Lower lobe of right lung (tissue), 2 donors: ENCODE measurements around the gene ARSG. TPM values are rescaled to one million over a fixed set of nuclear protein-coding genes. Genes with fewer than 3 reads are reported as not detected.
"Not testable (repeated sequence)": the region's sequence is repeated elsewhere in the genome, so short reads cannot be mapped to it uniquely, and the experiment has no call there.

Experiments used
- ATAC-seq, 2 donors: fragments of 200-7000 bp; cut with Tn5 transposase; one replicate each; pipeline ENCODE4 v1.9.1; 2020 to 2022; ENCODE audit warnings: mild to moderate bottlenecking in 2 of 2, moderate library complexity in 2 of 2
- DNase-seq: peaks from one replicate; pipeline ENCODE4 v3.0.0-alpha.2; 2020
- H3K27ac ChIP-seq: fragments of 200-600 bp; one replicate; pipeline ENCODE4 v1.8.0; 2022
- H3K27me3 ChIP-seq: fragments of 200-600 bp; one replicate; pipeline ENCODE4 v1.8.0; 2022; ENCODE audit warnings: low read depth
- H3K36me3 ChIP-seq: fragments of 200-600 bp; one replicate; pipeline ENCODE4 v1.8.0; 2022; ENCODE audit warnings: mild to moderate bottlenecking
- H3K4me1 ChIP-seq: fragments of 200-600 bp; one replicate; pipeline ENCODE4 v1.8.0; 2022
- H3K4me3 ChIP-seq: fragments of 200-600 bp; one replicate; pipeline ENCODE4 v1.8.0; 2022; ENCODE audit warnings: mild to moderate bottlenecking
- H3K9me3 ChIP-seq: fragments of 200-600 bp; one replicate; pipeline ENCODE4 v1.8.0; 2022
- intact Hi-C: fragments of 100-400 bp; cut with DNase I; formaldehyde crosslinking; loops from one replicate; pipeline ENCODE4 v1.11.0; 2022
- total RNA-seq: library from RNA; stranded (reverse); fragmentation: NEBNext Ultra II Directional; extraction: Animal tissue kit (Norgen Biotek cat#: 25700); gene quantifications from one replicate; pipeline ENCODE4 v1.2.1, GENCODE V29; 2021
- TF ChIP-seq, protein P1 (sequence below): fragments of 200-600 bp; IDR thresholded peaks from one replicate; pipeline ENCODE4 v1.8.0; 2022; ENCODE audit warnings: antibody characterized with exemption, mild to moderate bottlenecking
- donor health status: DM: no; HTN: yes; CAD: no; lungs with severe emphysema.

Gene ARSG
- total RNA-seq, 1 donor from 2014 or later, result 4.2 TPM

DNA sequence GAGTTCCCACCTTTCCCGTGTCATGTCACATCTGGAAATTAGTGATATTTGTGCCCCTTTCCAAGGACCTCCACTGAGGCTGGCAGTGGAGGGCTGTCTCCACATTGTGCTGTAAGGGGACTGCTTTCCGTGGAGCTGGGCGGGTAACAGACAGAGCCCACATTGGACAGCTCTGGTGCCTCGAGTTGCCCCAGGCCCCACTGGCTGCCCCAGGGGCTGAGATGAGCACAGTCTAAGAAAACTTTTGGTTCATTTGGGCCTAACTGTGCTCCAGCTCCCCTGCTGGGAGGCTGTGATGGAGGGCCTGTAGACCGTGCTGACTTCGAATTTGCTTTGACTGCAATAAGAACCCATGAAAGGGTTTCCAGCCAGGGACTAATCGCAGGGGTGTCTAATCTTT lies 38.0 kb downstream of the ARSG start:
- intact Hi-C loops, result no loop called here
- H3K27ac ChIP-seq, result no peak overlapping the region
- no peaks in the 10 kb centered on the region for H3K4me1 ChIP-seq
- ATAC-seq (no peak), DNase-seq (no peak)
- H3K27me3 ChIP-seq, result no peaks in the 10 kb centered on the region
- TF ChIP-seq, protein P1, sequence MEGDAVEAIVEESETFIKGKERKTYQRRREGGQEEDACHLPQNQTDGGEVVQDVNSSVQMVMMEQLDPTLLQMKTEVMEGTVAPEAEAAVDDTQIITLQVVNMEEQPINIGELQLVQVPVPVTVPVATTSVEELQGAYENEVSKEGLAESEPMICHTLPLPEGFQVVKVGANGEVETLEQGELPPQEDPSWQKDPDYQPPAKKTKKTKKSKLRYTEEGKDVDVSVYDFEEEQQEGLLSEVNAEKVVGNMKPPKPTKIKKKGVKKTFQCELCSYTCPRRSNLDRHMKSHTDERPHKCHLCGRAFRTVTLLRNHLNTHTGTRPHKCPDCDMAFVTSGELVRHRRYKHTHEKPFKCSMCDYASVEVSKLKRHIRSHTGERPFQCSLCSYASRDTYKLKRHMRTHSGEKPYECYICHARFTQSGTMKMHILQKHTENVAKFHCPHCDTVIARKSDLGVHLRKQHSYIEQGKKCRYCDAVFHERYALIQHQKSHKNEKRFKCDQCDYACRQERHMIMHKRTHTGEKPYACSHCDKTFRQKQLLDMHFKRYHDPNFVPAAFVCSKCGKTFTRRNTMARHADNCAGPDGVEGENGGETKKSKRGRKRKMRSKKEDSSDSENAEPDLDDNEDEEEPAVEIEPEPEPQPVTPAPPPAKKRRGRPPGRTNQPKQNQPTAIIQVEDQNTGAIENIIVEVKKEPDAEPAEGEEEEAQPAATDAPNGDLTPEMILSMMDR, result no peak
- no peaks in the 10 kb centered on the region for H3K36me3 ChIP-seq
- H3K9me3 ChIP-seq, result peaks cover 12% of the 10 kb centered on the region
- H3K4me3 ChIP-seq, result no peak overlapping the region

DNA sequence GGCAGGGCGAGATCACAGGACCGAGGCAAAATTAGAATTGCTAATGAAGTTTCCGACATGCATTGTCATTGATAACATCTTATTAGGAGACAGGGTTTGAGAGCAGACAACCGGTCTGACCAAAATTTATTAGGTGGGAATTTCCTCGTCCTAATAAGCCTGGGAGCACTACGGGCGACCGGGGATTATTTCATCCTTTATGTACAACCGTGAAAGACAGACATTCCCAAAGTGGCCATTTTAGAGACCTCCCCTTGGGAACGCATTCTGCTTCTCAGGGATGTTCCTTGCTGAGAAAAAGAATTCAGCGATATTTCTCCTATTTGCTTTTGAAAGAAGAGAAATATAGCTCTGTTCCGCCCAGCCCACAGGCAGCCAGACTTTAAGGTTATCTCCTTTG lies 40.6 kb downstream of the ARSG start:
- H3K36me3 ChIP-seq, H3K27ac ChIP-seq, DNase-seq, H3K4me3 ChIP-seq, ATAC-seq, H3K27me3 ChIP-seq, H3K4me1 ChIP-seq, intact Hi-C loops: not testable (repeated sequence)
- peaks cover 12% of the 10 kb centered on the region for H3K9me3 ChIP-seq

DNA sequence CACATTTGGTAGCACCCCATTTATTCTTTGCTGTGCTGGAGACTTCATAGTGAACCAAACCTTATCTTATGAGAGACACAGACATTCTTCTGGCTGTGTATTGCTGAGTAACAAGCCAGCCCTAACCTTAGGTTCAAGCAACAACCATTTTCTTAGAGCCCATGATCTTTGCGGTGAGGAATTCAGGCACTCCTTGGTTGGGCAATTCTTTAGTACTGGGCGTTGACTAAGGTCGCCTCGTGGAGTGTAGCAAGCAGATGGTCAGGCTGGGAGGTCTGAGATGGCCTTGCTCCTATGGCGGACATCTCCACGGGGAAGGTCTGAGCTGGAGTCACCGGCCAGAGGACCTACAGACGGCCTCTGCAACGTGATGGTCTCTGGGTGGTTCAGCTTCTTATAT lies 43.1 kb downstream of the ARSG start:
- no peak overlapping the region for H3K4me3 ChIP-seq
- H3K9me3 ChIP-seq, result peaks cover 12% of the 10 kb centered on the region
- TF ChIP-seq, protein P1, result no peak
- no peaks in the 10 kb centered on the region for H3K4me1 ChIP-seq
- H3K27ac ChIP-seq, result no peak overlapping the region
- intact Hi-C loops, result no loop called here
- ATAC-seq, result no peak
- no peaks in the 10 kb centered on the region for H3K27me3 ChIP-seq
- no peak for DNase-seq
- H3K36me3 ChIP-seq, result no peaks in the 10 kb centered on the region

DNA sequence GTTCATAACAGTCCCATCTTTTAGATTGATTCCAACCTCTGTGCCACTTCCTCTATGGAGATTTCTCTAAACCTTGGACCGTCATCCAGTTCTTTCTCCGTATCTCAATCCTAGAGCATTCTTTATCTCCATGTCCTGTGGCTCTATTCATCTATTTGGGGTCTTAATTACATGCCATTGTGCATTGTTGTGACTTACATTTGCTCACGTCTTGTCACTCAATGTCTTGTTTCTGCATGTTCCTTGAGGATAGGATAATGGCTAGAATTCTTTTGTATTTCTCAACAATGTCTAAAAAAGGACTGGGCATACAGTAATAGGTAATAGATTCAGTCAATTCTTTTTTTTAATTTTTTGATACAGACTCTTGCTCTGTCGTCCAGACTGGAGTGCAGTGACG lies 50.2 kb downstream of the ARSG start:
- DNase-seq (no peak), ATAC-seq (no peak)
- TF ChIP-seq, protein P1, result no peak
- Histone ChIP-seq H3K27ac (no peak overlapping the region), H3K27me3 (no peaks in the 10 kb centered on the region), H3K9me3 (no peaks in the 10 kb centered on the region), H3K36me3 (no peaks in the 10 kb centered on the region), H3K4me1 (peaks cover 22% of the 10 kb centered on the region), H3K4me3 (no peak overlapping the region)
- intact Hi-C loops, result no loop called here

DNA sequence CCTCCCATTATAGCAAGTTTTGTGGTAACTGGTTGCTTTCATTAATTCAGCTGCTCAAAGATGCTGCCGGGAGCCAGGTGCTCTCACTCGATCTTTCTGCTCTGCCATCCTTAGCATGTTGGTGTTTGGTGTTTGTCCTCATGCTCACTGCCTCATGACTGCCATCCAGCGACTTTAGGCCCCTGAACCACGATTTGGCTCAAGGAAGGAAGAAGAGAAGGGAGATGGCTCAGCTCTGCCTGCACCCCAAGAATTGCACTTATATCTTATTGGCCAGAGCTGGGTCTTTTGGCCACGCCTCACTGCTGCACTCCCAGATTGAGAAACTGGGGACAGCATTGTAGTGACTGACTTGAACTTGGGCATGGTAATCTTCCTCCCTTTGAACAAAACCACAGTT lies 52.7 kb downstream of the ARSG start:
- Histone ChIP-seq H3K4me3 (no peak overlapping the region), H3K36me3 (no peaks in the 10 kb centered on the region), H3K4me1 (peaks cover 30% of the 10 kb centered on the region), H3K27ac (no peak overlapping the region), H3K27me3 (no peaks in the 10 kb centered on the region), H3K9me3 (no peaks in the 10 kb centered on the region)
- intact Hi-C loops, result no loop called here
- TF ChIP-seq, protein P1, result no peak
- ATAC-seq (no peak), DNase-seq (no peak)

DNA sequence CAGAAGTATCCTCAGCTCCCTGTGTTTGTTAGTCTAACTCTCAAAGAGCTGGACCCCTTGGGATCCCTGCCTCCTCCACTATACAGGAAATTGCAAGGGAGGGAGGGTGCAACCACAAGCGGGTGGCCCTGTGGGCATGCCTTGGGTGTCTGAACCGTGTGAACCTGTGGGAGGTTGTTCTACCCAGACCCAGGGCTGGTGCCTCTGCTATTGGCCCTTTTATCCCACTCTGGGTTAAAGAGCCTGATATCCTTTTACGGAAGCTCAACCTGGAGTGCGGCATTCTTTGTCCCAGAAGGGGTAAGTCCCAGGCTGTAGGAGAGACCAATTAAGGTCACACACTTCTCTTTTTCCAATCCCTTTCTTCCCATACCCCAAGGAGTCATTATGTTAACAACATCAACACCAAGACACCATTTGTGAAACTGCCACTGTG lies 53.4 kb downstream of the ARSG start:
- TF ChIP-seq, protein P1, result no peak
- H3K36me3 ChIP-seq, result no peaks in the 10 kb centered on the region
- peak; percentile 46 to 62 for ATAC-seq
- H3K4me3 ChIP-seq, result no peak overlapping the region
- no peaks in the 10 kb centered on the region for H3K9me3 ChIP-seq
- peak overlapping the region; percentile 3 for H3K27ac ChIP-seq
- no peak for DNase-seq
- intact Hi-C loops, result no loop called here
- H3K4me1 ChIP-seq, result peaks cover 30% of the 10 kb centered on the region
- H3K27me3 ChIP-seq, result no peaks in the 10 kb centered on the region
